Heart right ventricle (tissue), 16 donors: ENCODE results near the gene COA6. TPM values are rescaled to one million over a fixed set of nuclear protein-coding genes. Genes with fewer than 3 reads are reported as not detected.

Experiments used
- ATAC-seq, 8 donors: fragments of 200-7000 bp; cut with Tn5 transposase; one replicate each; pipeline ENCODE4 v1.9.1; 2020; ENCODE audit warnings: mild to moderate bottlenecking in 8 of 8, moderate library complexity in 8 of 8, moderate number of reproducible peaks in 1 of 8
- DNase-seq, 2 donors: peaks; one replicate each; pipeline ENCODE4 v3.0.0-alpha.2; 2020
- H3K27ac ChIP-seq, 10 donors: fragments of 200-600 bp; sonication (generic) in 2 of 10; one replicate each; pipeline versions ENCODE4 v1.5.0 to v1.8.0; 2020 to 2022; ENCODE audit warnings: mild to moderate bottlenecking in 3 of 10
- H3K27me3 ChIP-seq, 7 donors: fragments of 200-600 bp; one replicate each; pipeline ENCODE4 v1.8.0; 2021 to 2022; ENCODE audit warnings: mild to moderate bottlenecking in 2 of 7
- H3K36me3 ChIP-seq, 9 donors: fragments of 200-600 bp; sonication (generic) in 1 of 9; one replicate each; pipeline versions ENCODE4 v1.5.0 to v1.8.0; 2020 to 2022; ENCODE audit warnings: mild to moderate bottlenecking in 2 of 9
- H3K4me1 ChIP-seq, 9 donors: fragments of 200-600 bp; sonication (generic) in 1 of 9; one replicate each; pipeline versions ENCODE4 v1.5.0 to v1.8.0; 2020 to 2022; ENCODE audit warnings: mild to moderate bottlenecking in 4 of 9
- H3K4me3 ChIP-seq, 10 donors: fragments of 200-600 bp; sonication (generic) in 2 of 10; one replicate each; pipeline versions ENCODE4 v1.5.0 to v1.8.0; 2020 to 2022; ENCODE audit warnings: mild to moderate bottlenecking in 7 of 10, moderate library complexity in 2 of 10
- H3K9me3 ChIP-seq, 11 donors: fragments of 200-600 bp in 10 of 11; sonication (generic) in 2 of 11; one replicate each; pipeline versions ENCODE4 v1.5.0 to v1.8.0; 2013 to 2022; ENCODE audit warnings: mild to moderate bottlenecking in 2 of 11, control low read depth in 1 of 11, moderate library complexity in 1 of 11
- WGBS, 2 donors: extraction: QIAGEN DNeasy Blood & Tissue Kit; methylation state at CpG; one replicate each; pipeline ENCODE4 v1.1.7; 2013; ENCODE audit warnings: inconsistent platforms in 1 of 2; 5-methylcytosine and 5-hydroxymethylcytosine counted together
- intact Hi-C, 10 donors: fragments of 100-400 bp; cut with DNase I; formaldehyde crosslinking; loops; one replicate each; pipeline versions ENCODE4 v1.11.1 to v1.14.2; 2022
- polyA plus RNA-seq, 2 donors: library from polyadenylated mRNA; stranded (reverse); fragments of 200-250 nt; gene quantifications; one replicate each; pipeline ENCODE4 v1.2.3, GENCODE V29; 2013
- total RNA-seq, 10 donors: library from RNA; stranded (reverse); fragmentation: NEBNext Ultra II Directional in 3 of 10; extraction: Animal tissue kit (Norgen Biotek cat#: 25700) in 3 of 10; gene quantifications; one replicate each; pipeline versions ENCODE4 v1.2.1 to v1.2.4, GENCODE V29; 2021 to 2023
- TF ChIP-seq, protein P1 (sequence below), 9 donors: fragments of 200-600 bp; sonication (generic) in 2 of 9; IDR thresholded peaks; one replicate each; pipeline versions ENCODE4 v1.5.0 to v1.8.0; 2021 to 2022; ENCODE audit warnings: antibody characterized with exemption in 9 of 9, mild to moderate bottlenecking in 5 of 9, moderate library complexity in 1 of 9
- donor health status: Arrhythmogenic right ventricular cardiomyopathy.
- donor health status: ischemic (EF 13 %, LVEDD 7.1; RV severe dilation, severe dysfunction).
- donor health status: healthy with polysubstance abuse.
- donor health status: DM: no; HTN: yes; CAD: no.
- donor health status: DM: no; HTN: no; CAD: no.
- donor health status: ischemic (EF 25% LVEDD 6.9; RV normal size, moderate dysfunction).
- donor health status: ischemic (EF 25% LVEDD 5.7; RV mildly dilated, moderate dysfunction).
- donor health status: healthy.
- donor health status: DM: yes; HTN: yes; CAD: no.
- donor health status: Ischemic cardiomyopathy.
- donor health status: ischemic (EF 35%, LVEDD 5.7; RV mildly dilated, moderate dysfunction).
- donor health status: nonischemic (EF 11% LVEDD 7.7; RV severe dilation, severe dysfunction).
- donor health status: DM: yes; HTN: yes; CAD: no.
- donor health status: PGD.
- donor health status: ischemic (EF 29% LVEDD 5.4; RV normal size, mild dysfunction).
- donor health status: nonischemic (EF 23%, LVEDD 6.1; RV moderate dilation, normal function).

COA6 gene
- total and polyA plus RNA-seq, 12 donors, result 23.4 to 98.5 (median 29.5) TPM

DNA sequence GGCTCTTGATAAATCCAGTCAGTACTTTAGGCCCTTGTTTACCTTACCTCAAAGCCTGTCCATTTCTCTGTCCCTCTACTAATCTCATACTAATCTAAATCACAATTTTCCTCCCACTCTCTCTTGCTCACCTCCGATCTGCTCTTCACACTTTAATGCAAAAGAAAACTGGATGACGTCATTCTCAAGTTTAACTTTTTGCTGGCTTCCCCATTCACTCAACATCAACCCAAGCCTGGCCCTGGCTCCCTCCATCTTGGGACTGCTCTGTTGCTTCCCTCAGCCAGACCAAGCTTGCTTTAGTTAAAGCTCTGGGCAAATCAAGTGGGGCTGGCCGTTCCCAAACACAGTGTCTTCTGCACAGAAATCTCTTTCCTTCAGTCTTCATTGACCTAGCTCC, 29.7 kb downstream of the COA6 start:
- peaks cover 0 to 25% (median 0%) of the 10 kb centered on the region in 9 donors for H3K36me3 ChIP-seq
- TF ChIP-seq, protein P1, sequence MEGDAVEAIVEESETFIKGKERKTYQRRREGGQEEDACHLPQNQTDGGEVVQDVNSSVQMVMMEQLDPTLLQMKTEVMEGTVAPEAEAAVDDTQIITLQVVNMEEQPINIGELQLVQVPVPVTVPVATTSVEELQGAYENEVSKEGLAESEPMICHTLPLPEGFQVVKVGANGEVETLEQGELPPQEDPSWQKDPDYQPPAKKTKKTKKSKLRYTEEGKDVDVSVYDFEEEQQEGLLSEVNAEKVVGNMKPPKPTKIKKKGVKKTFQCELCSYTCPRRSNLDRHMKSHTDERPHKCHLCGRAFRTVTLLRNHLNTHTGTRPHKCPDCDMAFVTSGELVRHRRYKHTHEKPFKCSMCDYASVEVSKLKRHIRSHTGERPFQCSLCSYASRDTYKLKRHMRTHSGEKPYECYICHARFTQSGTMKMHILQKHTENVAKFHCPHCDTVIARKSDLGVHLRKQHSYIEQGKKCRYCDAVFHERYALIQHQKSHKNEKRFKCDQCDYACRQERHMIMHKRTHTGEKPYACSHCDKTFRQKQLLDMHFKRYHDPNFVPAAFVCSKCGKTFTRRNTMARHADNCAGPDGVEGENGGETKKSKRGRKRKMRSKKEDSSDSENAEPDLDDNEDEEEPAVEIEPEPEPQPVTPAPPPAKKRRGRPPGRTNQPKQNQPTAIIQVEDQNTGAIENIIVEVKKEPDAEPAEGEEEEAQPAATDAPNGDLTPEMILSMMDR (IDR thresholded peaks at IDR 0.05), result no peak
- intact Hi-C loops, result no loop called here
- no peak overlapping the region for H3K27ac ChIP-seq
- no peak overlapping the region for H3K4me3 ChIP-seq
- peaks cover 0 to 32% (median 0%) of the 10 kb centered on the region in 9 donors for H3K4me1 ChIP-seq
- no peaks in the 10 kb centered on the region for H3K27me3 ChIP-seq
- DNase-seq (no peak), ATAC-seq (no peak)
- 92 to 96% methylated on average over 3 of the region's 3 CpGs for WGBS, 2 donors
- no peaks in the 10 kb centered on the region for H3K9me3 ChIP-seq

DNA sequence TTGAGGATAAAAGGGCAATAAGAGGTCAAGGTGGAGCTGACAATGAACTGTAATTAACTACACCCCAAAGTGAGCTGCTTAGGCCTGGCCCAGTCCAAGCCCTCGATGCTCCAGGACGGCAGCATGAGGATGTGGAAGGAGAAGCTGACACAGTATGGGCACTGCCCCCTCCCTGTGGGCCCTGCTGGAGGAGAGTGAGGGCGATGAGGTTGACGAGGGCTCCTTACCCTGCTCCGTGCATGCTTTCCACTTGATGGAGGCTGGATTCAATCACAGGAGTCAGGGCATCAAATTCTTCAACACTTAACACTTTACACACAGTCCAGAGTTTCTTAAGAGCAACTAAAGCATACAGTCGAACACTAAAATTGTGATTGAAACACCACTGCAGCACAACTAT, 32.4 kb downstream of the COA6 start:
- TF ChIP-seq, protein P1 (IDR thresholded peaks at IDR 0.05), result no peak
- H3K36me3 ChIP-seq, result peaks cover 0 to 43% (median 4%) of the 10 kb centered on the region in 9 donors
- H3K4me3 ChIP-seq, result no peak overlapping the region
- peaks cover 0 to 10% (median 0%) of the 10 kb centered on the region in 9 donors for H3K4me1 ChIP-seq
- WGBS, 2 donors, result 64% methylated on average over 6 of the region's 6 CpGs
- H3K27me3 ChIP-seq, result no peaks in the 10 kb centered on the region
- H3K27ac ChIP-seq, result no peak overlapping the region
- intact Hi-C loops, result no loop called here
- DNase-seq (no peak), ATAC-seq (no peak)
- no peaks in the 10 kb centered on the region for H3K9me3 ChIP-seq

DNA sequence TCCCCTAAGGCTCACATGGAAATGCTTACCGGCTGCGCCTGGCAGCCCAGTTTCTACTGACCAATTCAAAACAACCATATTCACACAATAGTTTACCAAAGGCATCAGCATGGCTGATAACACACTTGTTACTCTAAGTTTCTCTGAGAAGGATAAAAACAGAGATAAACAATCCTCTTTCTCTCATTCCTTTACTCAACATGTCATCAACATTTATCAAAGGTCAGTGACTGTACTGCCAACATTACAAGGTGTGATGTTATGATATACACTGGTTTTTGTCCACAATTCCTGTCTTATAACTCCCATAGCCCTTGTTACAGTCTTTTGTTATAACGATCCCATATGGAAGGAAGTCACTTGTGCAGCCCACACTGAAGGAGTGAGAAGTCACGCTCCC, 33.6 kb downstream of the COA6 start:
- H3K9me3 ChIP-seq, result no peaks in the 10 kb centered on the region
- no peak overlapping the region for H3K4me3 ChIP-seq
- no peaks in the 10 kb centered on the region for H3K27me3 ChIP-seq
- DNase-seq (no peak), ATAC-seq (no peak)
- no peak overlapping the region for H3K27ac ChIP-seq
- TF ChIP-seq, protein P1 (IDR thresholded peaks at IDR 0.05), result no peak
- 62 to 63% methylated on average over 4 of the region's 4 CpGs for WGBS, 2 donors
- intact Hi-C loops, result no loop called here
- peaks cover 0 to 51% (median 4%) of the 10 kb centered on the region in 9 donors for H3K36me3 ChIP-seq
- H3K4me1 ChIP-seq, result peaks cover 0 to 9% (median 0%) of the 10 kb centered on the region in 9 donors

DNA sequence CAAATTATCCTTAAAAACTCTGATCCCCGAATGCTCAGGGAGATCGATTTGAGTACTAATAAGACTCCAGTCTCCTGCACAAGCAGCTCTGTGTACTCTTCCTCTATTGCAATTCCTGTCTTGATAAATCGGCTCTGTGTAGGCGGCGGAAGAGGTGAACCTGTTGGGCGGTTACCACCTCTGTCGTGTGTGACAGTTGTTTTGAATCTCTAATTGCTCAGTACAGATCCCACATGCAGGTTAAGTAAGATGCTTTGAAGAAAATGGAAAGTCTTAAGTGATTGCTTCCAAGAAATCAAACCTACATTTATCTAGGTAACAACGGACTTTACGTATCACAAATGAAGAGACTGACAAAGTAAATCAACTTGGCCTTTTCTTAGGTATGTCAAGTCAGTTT, 35.5 kb downstream of the COA6 start:
- 93 to 94% methylated on average over 9 of the region's 9 CpGs for WGBS, 2 donors
- Histone ChIP-seq H3K36me3 (peaks cover 0 to 70% (median 4%) of the 10 kb centered on the region in 9 donors), H3K4me1 (peaks cover 0 to 9% (median 0%) of the 10 kb centered on the region in 9 donors), H3K27me3 (no peaks in the 10 kb centered on the region), H3K27ac (no peak overlapping the region), H3K4me3 (no peak overlapping the region), H3K9me3 (no peaks in the 10 kb centered on the region)
- TF ChIP-seq, protein P1 (IDR thresholded peaks at IDR 0.05), result no peak
- no peak for DNase-seq
- ATAC-seq, result no peak
- intact Hi-C loops, result no loop called here
